Muscle layer of duodenum (tissue), 2 donors: Measurements from ENCODE around the gene ZNF579.

ENCODE experiments used
- H3K27ac ChIP-seq: one replicate; pipeline ENCODE4 v1.7.0; 2013; ENCODE audit warnings: mild to moderate bottlenecking, low read length
- H3K27me3 ChIP-seq: one replicate; pipeline ENCODE4 v1.7.0; 2013; ENCODE audit warnings: low read depth, mild to moderate bottlenecking, control low read depth, low read length
- H3K36me3 ChIP-seq, 2 donors: one replicate each; pipeline ENCODE4 v1.7.0; 2013; ENCODE audit warnings: low read length in 2 of 2, control low read depth in 1 of 2, mild to moderate bottlenecking in 1 of 2; ENCODE audit not compliant: insufficient read depth in 2 of 2, control insufficient read depth in 1 of 2
- H3K4me1 ChIP-seq, 2 donors: one replicate each; pipeline ENCODE4 v1.7.0; 2013; ENCODE audit warnings: low read length in 2 of 2, mild to moderate bottlenecking in 2 of 2, control low read depth in 1 of 2, moderate library complexity in 1 of 2; ENCODE audit not compliant: insufficient read depth in 2 of 2, control insufficient read depth in 1 of 2
- H3K4me3 ChIP-seq, 2 donors: one replicate each; pipeline ENCODE4 v1.7.0; 2013; ENCODE audit warnings: low read length in 2 of 2, low read depth in 1 of 2, mild to moderate bottlenecking in 1 of 2
- H3K9me3 ChIP-seq, 2 donors: one replicate each; pipeline ENCODE4 v1.7.0; 2013; ENCODE audit warnings: low read length in 2 of 2, control low read depth in 1 of 2, mild to moderate bottlenecking in 1 of 2; ENCODE audit not compliant: control insufficient read depth in 1 of 2
- donor health status: healthy.

The ZNF579 gene

GRCh38 chr19:55611300-55611982, 30.8 kb upstream of the ZNF579 start:
- H3K4me3 ChIP-seq, result no peak overlapping the region
- H3K9me3 ChIP-seq, result no peaks in the 10 kb centered on the region
- peaks cover 4 to 21% of the 10 kb centered on the region in 2 donors for H3K4me1 ChIP-seq
- H3K27ac ChIP-seq, result no peak overlapping the region
- H3K27me3 ChIP-seq, result no peaks in the 10 kb centered on the region
- H3K36me3 ChIP-seq, result peaks cover 0 to 36% of the 10 kb centered on the region in 2 donors

- no peak overlapping the region for H3K27ac ChIP-seq
- H3K36me3 ChIP-seq, result peaks cover 0 to 17% of the 10 kb centered on the region in 2 donors
- H3K9me3 ChIP-seq, result no peaks in the 10 kb centered on the region
- peaks cover 5 to 24% of the 10 kb centered on the region in 2 donors for H3K4me1 ChIP-seq
- H3K4me3 ChIP-seq, result no peak overlapping the region
- no peaks in the 10 kb centered on the region for H3K27me3 ChIP-seq
Observed at GRCh38 chr19:55609326-55609725, 28.7 kb upstream of the ZNF579 start.

GRCh38 chr19:55606817-55607216, 26.2 kb upstream of the ZNF579 start:
- Histone ChIP-seq H3K27me3 (no peaks in the 10 kb centered on the region), H3K4me1 (peaks cover 5 to 21% of the 10 kb centered on the region in 2 donors), H3K4me3 (peak overlapping the region; percentile 76 to 91), H3K36me3 (peaks cover 0 to 17% of the 10 kb centered on the region in 2 donors), H3K27ac (no peak overlapping the region), H3K9me3 (no peaks in the 10 kb centered on the region)

GRCh38 chr19:55606471-55606787, 25.8 kb upstream of the ZNF579 start:
- H3K9me3 ChIP-seq, result no peaks in the 10 kb centered on the region
- no peaks in the 10 kb centered on the region for H3K27me3 ChIP-seq
- H3K4me1 ChIP-seq, result peaks cover 5 to 19% of the 10 kb centered on the region in 2 donors
- peaks cover 0 to 17% of the 10 kb centered on the region in 2 donors for H3K36me3 ChIP-seq
- H3K4me3 ChIP-seq, result peak overlapping the region; percentile 76 to 91
- H3K27ac ChIP-seq, result peak overlapping the region; percentile 79

- peaks cover 10 to 20% of the 10 kb centered on the region in 2 donors for H3K4me1 ChIP-seq
- no peaks in the 10 kb centered on the region for H3K27me3 ChIP-seq
- H3K4me3 ChIP-seq, result peak within 1 kb of the TSS; percentile 76 to 91
- no peaks in the 10 kb centered on the region for H3K9me3 ChIP-seq
- H3K36me3 ChIP-seq, result peaks cover 0 to 15% of the 10 kb centered on the region in 2 donors
- peak within 1 kb of the TSS; percentile 92 for H3K27ac ChIP-seq
Observed at GRCh38 chr19:55605637-55606470, 25.2 kb upstream of the ZNF579 start, which contains the start of gene ZNF865. Gene ZNF865, plus strand, starts transcription at chr19:55605647. Its CDS starts 7,972 bp downstream, at chr19:55613619.

GRCh38 chr19:55605207-55605636, 24.6 kb upstream of the ZNF579 start:
- Histone ChIP-seq H3K36me3 (peaks cover 0 to 9% of the 10 kb centered on the region in 2 donors), H3K9me3 (no peaks in the 10 kb centered on the region), H3K27ac (peak overlapping the region; percentile 92), H3K27me3 (no peaks in the 10 kb centered on the region), H3K4me3 (peak overlapping the region; percentile 63 to 91), H3K4me1 (peaks cover 11 to 21% of the 10 kb centered on the region in 2 donors)

GRCh38 chr19:55603581-55604292, 23.1 kb upstream of the ZNF579 start:
- no peaks in the 10 kb centered on the region for H3K27me3 ChIP-seq
- no peak overlapping the region for H3K27ac ChIP-seq
- no peak overlapping the region for H3K4me3 ChIP-seq
- H3K36me3 ChIP-seq, result no peaks in the 10 kb centered on the region
- peaks cover 12 to 21% of the 10 kb centered on the region in 2 donors for H3K4me1 ChIP-seq
- no peaks in the 10 kb centered on the region for H3K9me3 ChIP-seq

- no peaks in the 10 kb centered on the region for H3K9me3 ChIP-seq
- no peaks in the 10 kb centered on the region for H3K36me3 ChIP-seq
- H3K27me3 ChIP-seq, result no peaks in the 10 kb centered on the region
- H3K4me1 ChIP-seq, result peaks cover 15 to 24% of the 10 kb centered on the region in 2 donors
- no peak overlapping the region for H3K4me3 ChIP-seq
- H3K27ac ChIP-seq, result no peak overlapping the region
Observed at GRCh38 chr19:55603115-55603514, 22.5 kb upstream of the ZNF579 start.

GRCh38 chr19:55602104-55603001, 21.7 kb upstream of the ZNF579 start:
- Histone ChIP-seq H3K36me3 (peaks cover 0 to 3% of the 10 kb centered on the region in 2 donors), H3K9me3 (no peaks in the 10 kb centered on the region), H3K27ac (no peak overlapping the region), H3K27me3 (no peaks in the 10 kb centered on the region), H3K4me3 (no peak overlapping the region), H3K4me1 (peaks cover 15 to 22% of the 10 kb centered on the region in 2 donors)

- no peaks in the 10 kb centered on the region for H3K27me3 ChIP-seq
- H3K27ac ChIP-seq, result peak overlapping the region; percentile 61
- H3K36me3 ChIP-seq, result peaks cover 3 to 14% of the 10 kb centered on the region in 2 donors
- H3K4me3 ChIP-seq, result peak overlapping the region; percentile 62 to 81
- H3K9me3 ChIP-seq, result no peaks in the 10 kb centered on the region
- peaks cover 10 to 12% of the 10 kb centered on the region in 2 donors for H3K4me1 ChIP-seq
Observed at GRCh38 chr19:55601084-55601483, 20.4 kb upstream of the ZNF579 start.
